Measurements from ENCODE around the gene ITPRIPL2. TPM values are rescaled to one million over a fixed set of nuclear protein-coding genes. Genes with fewer than 3 reads are reported as not detected.

The ITPRIPL2 gene
- total RNA-seq, 4 donors from 2014 or later = 57.3 to 61.0 (median 58.1) TPM

GRCh38 chr16:19137201-19138128 lies 23.7 kb downstream of the ITPRIPL2 start:
- no peak overlapping the region for H3K4me3 ChIP-seq (ENCODE audit: low read depth, poor library complexity, severe bottlenecking)
- 13 to 14% methylated on average over 6 of the region's 6 CpGs for WGBS, 2 donors
- intact Hi-C loops (cut with DNase I; ENCODE audit: low total_unique reads) = no loop called here
- peak in 1 of 2 donors; percentile 78 for DNase-seq (ENCODE audit: low spot score in 2 of 2)
- TF ChIP-seq POLR2A (IDR thresholded peaks at IDR 0.05) (no peak), CTCF (IDR thresholded peaks at IDR 0.05) (no peak)

- intact Hi-C loops (cut with DNase I; ENCODE audit: low total_unique reads) = no loop called here
- DNase-seq (ENCODE audit: low spot score in 2 of 2) = peak; percentile 96
- TF ChIP-seq POLR2A (IDR thresholded peaks at IDR 0.05) (no peak), CTCF (IDR thresholded peaks at IDR 0.05) (no peak)
- no peak overlapping the region for H3K4me3 ChIP-seq (ENCODE audit: low read depth, poor library complexity, severe bottlenecking)
- 4 to 6% methylated on average over 4 of the region's 4 CpGs for WGBS, 2 donors
These were observed 24.8 kb downstream of the ITPRIPL2 start for GRCh38 chr16:19138601-19139000.

DNA sequence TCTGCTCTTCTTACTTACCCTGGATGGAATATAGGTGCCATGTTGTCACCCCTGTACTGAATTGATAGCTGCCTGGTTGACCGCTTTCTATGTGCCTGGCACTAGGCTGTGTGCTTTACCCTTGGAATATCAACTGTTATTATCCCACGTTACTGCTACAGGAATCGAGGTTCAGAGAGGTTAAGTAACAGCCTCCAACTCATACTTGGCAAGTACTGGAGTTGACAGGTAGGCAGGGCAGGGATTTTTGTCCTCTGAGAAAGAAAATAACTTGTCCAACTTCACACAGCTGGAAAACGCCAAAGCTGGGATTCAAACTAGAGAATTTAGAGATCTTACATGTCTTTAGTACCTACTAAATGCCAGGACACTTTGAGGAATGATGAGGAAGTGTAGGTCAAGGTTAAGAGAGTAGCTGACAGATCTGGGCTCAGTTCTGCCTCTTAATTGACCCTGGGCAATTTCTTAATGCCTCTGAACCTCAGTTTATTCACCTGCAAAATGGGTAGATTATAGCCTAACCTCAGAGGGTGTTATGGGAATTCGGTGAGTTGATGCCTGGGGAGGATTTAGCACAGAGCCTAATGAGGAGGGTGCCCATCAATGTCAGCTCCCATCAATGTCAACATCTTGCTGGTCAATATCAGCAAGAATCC lies 25.8 kb downstream of the ITPRIPL2 start:
- H3K4me3 ChIP-seq (ENCODE audit: low read depth, poor library complexity, severe bottlenecking) = no peak overlapping the region
- DNase-seq (ENCODE audit: low spot score in 2 of 2) = peak in 1 of 2 donors; percentile 8
- WGBS, 2 donors = 46 to 53% methylated on average over 5 of the region's 5 CpGs
- TF ChIP-seq POLR2A (IDR thresholded peaks at IDR 0.05) = no peak
- TF ChIP-seq CTCF (IDR thresholded peaks at IDR 0.05) = no peak
- intact Hi-C loops (cut with DNase I; ENCODE audit: low total_unique reads) = no loop called here

DNA sequence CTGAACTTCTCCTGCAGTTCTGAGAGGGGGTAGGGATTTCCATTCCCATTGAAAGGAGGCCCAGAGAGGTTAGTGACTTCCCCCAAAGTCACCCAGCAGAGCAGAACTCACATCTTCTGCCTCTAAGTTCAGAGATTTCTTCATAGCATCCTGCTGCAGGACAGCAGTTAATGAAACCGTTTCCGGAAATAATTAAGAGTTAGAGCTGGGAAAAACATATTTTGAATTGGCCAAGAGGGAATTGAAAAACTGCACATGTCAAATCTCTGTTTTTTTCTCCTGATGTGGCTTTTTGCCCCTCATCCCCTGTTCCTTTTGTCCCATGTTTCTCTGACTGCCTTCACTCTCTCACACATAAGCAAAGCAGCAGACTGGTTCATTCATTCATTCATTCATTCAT lies 26.6 kb downstream of the ITPRIPL2 start:
- no peak for TF ChIP-seq CTCF (IDR thresholded peaks at IDR 0.05)
- intact Hi-C loops (cut with DNase I; ENCODE audit: low total_unique reads) = no loop called here
- no peak overlapping the region for H3K4me3 ChIP-seq (ENCODE audit: low read depth, poor library complexity, severe bottlenecking)
- 37% methylated on average over 2 of the region's 2 CpGs for WGBS, 2 donors
- no peak for DNase-seq (ENCODE audit: low spot score in 2 of 2)

DNA sequence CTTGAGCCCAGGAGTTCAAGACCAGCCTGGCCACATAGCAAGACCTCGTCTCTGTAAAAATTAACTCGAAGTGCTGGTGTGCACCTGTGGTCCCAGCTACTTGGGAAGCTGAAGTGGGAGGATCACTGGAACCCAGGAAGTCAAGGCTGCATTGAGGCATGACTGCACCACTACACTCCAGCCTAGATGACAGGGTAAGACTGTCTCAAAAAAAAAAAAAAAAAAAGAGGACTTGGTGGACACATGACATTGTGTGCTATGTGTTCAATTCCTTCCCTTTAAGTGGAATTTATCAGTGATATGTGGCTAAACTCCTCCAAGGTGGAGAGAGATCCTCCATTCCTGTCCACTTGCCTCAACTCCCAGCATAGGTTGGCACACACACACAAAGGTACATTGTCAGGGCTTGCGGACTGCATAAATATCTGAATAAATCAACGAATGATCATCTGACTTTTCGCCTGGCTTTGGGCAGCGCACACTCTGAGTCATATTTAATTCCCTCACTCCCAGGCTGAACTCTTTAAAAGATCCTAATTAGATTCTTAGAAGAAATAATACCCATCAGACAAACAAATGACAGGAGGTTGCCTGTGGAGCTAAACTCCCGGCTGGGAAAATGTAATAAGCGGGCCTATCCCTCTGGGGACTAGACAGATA lies 29.3 kb downstream of the ITPRIPL2 start:
- intact Hi-C loops (cut with DNase I; ENCODE audit: low total_unique reads) = no loop called here
- DNase-seq (ENCODE audit: low spot score in 2 of 2) = no peak
- 56 to 61% methylated on average over 8 of the region's 8 CpGs for WGBS, 2 donors
- TF ChIP-seq CTCF (IDR thresholded peaks at IDR 0.05) (no peak), POLR2A (IDR thresholded peaks at IDR 0.05) (no peak)
- no peak overlapping the region for H3K4me3 ChIP-seq (ENCODE audit: low read depth, poor library complexity, severe bottlenecking)
